GM18907 (cell line): ENCODE results near the gene ASPM.
"Not testable (repeated sequence)": the region's sequence is repeated elsewhere in the genome, so short reads cannot be mapped to it uniquely, and the experiment has no call there.

Experiments used
- ATAC-seq: cut with Tn5 transposase; IDR thresholded peaks from one replicate; pipeline ENCODE4 v1.9.1; 2021; ENCODE audit warnings: mild to moderate bottlenecking, moderate library complexity; ENCODE audit not compliant: unreplicated experiment

The ASPM gene

DNA sequence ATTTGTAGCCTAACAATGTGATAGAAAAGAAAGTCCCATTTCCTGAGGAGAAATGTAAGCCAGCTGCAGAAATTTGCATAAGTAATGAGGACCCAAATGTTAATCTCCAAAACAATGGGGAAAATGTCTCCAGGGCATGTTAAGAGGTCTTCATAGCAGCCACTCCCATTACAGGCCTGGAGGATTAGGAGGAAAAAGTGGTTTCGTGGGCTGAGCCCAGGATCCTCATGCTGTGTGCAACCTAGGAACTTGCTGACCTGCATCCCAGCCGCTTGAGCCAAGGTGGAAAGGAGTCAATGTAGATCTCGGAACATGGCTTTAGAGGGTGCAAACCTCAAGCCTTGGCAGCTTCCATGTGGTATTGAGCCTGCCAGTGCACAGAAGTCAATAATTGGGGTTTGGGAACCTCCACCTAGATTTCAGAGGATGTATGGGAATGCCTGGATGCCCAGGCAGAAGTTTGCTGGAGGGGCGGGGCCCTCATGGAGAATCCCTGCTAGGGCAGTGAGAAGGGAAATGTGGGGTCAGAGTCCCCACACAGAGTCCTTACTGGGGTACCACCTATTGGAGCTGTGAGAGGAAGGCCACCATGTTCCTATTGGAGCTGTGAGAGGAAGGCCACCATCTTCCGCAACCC, 65.2 kb downstream of the ASPM start:
- no peak for ATAC-seq

DNA sequence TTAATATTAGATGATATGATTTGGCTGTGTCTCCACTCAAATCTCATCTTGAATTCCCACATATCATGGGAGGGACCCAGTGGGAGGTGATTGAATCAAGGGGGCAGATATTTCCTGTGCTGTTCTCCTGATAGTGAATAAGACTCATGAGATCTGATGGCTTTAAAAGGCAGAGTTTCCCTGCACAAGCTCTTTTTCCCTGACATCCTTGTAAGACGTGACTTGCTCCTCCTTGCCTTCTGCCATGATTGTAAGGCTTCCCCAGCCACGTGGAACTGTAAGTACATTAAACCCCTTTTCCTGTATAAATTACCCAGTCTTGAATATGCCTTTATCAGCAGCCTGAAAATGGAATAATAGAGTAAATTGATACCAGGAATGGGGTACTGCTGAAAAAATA, 66.1 kb downstream of the ASPM start:
- no peak for ATAC-seq

DNA sequence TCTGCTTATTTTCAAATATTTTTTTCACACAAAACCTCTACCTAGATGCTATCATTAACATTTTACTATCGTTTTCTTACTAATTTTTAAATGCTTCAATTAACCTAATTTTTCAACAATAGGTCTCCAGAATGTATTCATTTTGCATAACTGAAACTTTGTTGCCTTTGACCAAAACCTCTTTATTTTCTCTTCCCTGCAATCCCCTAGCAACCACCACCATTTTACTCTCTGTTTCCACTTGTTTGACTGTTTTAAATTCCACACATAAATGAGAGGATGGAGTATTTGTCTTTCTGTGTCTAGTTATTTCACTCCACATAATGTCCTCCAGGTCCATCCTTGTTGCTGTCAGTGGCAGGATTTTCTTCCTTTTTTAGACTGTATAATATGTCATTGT, 69.9 kb downstream of the ASPM start:
- no peak for ATAC-seq

DNA sequence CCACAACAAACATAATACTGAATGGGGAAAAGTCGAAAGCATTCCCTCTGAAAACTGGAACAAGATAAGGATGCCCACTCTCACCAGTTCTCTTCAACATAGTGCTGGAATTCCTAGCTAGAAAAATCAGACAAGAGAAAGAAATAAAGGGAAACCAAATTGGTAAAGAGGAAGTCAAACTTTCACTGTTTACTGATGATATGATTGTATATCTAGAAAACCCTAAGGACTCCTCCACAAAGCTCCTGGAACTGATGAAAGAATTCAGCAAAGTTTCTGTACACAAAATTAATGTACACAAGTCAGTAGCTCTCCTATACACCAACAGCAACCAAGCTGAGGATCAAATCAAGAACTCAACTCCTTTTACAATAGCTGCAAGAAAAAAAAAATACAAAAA, 72.5 kb downstream of the ASPM start:
- no peak for ATAC-seq

DNA sequence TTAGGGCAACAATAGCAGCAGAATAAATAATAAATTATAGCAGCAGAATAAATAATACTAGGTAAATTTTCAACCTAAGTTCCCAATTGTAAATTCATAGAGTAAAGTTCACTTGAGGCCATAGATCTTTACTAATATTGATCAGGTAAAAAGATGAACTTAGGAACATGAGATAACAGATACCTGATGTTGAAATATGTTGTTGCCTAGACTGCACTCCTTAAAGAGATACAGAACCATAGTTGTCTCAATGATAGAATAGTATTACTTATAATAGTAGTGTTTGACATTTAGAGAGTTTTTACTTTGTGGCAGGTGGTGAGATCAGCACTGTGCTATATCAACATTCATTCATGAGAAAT, 79.0 kb downstream of the ASPM start:
- ATAC-seq = no peak

DNA sequence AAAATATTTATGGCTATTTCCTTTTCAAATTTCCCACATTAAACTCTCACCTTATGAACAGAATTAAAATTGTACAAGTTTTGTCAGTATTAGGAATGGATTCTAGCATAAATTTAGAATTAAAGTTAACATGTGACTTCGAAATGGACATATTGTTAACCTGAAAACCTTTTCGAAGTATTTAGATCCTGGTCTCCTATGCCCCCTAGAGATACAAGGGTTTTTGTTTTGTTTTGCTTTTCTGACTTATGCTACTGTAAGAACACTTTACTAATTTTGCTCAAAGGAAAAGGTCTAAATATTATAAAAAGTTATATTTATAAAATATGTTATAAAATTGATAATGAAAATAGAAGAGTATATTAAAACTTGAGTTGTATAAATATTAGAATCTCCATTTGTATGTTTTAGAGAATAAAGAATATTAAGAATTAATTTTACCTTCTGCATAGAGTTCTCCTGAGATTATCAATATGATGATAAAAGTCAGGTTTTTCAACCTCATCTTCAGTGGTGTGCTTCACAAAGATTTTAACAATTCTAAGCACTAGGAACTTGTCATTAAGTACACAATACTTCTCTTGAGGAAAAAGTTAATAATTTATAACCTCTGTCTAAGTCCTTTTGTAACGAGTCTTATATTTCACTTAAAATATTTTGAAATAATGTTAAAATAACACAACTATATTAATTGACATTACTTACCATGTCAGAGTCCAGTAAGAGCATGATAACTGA, 79.6 kb downstream of the ASPM start, which contains the start of gene F13B:
Gene F13B, minus strand, starts transcription at position 542 of the 738 bp plus-strand sequence. Its CDS starts 37 bp downstream, at position 505.
- ATAC-seq = no peak

DNA sequence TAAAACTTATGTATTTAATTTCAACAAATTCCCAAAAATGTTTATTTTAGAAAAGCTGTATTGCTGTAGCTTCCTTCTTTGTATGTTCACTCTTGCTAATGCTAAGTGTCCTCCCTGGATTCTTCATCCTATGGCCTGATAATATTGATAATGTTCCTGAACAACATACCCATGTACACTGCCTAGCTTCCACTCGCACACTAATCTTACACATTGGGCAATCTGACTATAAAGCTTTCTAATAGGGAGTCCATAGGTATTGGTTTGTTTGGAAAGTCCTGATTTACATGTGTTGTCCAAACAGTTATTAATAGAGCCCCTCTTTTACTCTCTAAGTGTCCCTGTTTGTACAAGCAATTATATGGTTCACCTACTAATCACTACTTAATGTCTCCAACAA, 80.2 kb downstream of the ASPM start:
- ATAC-seq = no peak

DNA sequence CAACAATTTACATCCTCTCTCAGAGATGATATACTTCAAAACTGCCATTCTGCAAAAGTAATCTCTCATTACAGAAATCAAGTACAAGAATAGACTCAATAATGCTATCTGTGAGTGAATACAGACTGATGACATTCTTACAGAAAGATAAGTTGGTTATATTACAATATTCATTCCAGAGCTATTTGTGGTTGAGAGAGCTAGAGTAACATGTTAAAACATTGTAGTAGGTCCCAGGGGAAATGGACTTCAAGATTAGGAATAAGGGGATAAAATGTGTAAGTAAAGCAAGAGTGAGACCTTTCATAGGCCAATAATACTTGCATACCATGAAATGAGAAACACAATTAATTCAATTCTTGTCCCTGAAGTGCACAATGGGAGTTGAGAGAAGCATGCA, 80.9 kb downstream of the ASPM start:
- no peak for ATAC-seq

DNA sequence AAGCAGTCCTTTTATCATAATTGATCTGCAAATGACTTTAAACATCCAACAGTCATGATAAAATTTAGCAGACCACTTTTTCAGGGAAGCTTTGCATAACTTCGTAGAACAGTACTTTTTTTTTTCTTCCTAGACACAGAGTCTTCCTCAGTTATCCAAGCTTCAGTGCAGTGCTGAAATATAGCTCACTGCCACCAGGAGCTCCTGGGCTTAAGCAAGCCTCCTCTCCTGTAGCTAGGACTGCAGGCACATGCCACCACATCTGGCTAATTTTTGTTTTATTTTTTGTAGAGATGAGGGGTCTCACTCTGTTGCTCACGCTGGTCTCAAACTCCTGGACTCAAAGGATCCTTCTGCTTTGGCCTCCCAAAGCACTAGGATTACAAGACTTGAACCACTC, 83.3 kb downstream of the ASPM start:
- ATAC-seq = peak; percentile 36

DNA sequence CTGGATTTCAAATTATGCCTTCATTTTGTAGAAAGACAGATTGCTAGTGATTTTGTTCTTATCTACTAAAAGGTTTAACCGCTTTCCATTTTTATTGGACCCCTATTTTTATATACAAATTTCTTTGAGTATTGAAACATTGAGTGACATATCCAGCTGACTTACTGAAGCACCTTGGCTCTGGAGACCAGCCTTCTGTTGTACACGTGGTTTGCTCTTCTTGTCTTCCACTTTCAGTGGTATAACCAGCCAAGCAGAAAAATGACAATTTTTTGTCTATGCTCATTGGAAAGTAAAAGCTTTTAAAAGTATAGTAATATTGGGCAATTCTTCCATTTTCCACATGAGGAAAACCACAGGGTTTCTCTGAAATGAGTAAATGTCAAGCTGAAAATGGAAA, 83.8 kb downstream of the ASPM start:
- ATAC-seq = peak; percentile 96

DNA sequence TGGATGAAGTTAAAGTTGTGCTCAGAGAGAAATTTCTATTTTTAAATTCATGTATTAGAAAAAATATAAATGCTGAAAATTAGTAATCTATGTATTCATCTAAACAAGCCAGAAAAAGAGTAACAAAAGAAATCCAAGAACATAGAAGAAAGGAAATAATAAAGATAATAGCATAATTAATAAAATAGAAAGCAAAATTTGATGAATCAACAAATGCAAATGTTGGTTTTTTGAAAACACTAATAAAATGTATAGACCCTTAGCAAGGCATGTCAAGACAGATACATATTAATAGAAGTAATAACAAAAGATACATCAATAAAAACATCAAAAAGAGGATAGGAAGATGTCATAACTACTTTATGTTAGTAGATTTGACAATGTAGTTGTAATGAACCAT, 97.4 kb downstream of the ASPM start:
- ATAC-seq = no peak

DNA sequence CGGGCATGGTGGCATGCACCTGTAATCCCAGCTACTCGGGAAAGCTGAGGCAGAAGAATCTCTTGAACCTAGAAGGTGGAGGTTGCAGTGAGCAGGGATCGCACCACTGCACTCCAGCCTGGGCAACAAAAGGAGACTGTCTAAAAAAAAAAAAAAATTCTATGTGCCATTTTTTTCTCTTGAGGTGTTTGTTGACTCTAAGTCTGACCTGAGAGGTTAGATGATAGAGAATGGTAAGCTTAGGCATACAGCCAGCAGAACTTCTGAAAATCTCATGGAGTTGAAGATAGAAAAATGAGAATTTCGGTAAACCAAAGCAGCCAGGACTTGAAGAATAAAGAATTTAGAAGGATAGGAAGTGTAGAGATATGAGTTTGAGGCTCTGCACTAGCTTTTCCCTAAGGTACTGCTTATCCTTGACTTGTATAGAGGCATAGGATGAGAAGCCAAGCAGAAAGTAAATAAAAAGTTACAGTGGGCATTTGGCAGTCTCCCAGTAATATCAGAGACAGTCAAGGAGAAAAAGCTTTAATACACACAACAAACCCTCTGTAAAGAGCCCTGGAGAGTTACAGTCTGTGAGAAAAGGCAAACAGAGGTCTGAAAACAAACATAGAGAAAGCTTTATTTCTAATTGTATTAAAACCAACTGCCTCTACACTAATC, 103.7 kb downstream of the ASPM start:
- ATAC-seq = no peak

DNA sequence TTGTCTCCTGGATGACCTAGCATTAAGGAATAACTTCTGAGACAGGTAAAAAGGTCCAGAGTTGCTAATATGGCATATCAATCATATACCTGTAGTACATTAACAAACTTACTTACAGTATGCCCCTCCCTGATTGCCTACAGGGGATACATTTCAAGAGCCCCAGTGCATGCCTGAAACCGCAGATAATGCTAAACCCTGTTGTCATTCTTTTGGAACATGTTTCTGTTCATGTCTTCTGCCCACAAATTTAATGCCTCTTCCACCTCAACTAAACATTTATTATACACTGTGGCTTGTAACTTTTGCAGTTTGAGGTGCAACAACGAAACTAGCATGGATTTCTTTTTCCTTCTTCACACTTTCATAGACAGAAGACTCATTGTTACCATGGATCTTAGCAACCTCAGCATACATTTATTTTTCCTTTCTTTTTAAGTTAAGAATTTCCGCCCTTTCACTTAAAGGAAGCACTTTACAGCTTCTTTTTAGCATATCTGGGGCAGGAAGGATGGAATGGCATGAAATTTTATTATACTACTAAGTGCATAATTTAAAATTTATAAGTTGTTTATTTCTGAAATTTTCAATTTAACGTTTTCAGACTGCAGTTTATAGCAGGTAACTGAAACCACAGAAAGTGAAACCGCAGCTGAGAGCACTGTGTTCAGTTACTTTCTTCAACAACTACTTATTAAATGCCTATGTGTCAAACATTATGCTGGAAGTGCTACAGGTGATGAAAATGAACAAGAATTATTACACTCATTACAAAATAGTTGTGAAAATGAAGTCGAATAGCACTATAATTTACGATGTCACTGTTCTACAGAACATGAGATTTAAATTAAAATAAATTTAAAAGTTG, 104.7 kb downstream of the ASPM start:
- peak; percentile 70 for ATAC-seq

DNA sequence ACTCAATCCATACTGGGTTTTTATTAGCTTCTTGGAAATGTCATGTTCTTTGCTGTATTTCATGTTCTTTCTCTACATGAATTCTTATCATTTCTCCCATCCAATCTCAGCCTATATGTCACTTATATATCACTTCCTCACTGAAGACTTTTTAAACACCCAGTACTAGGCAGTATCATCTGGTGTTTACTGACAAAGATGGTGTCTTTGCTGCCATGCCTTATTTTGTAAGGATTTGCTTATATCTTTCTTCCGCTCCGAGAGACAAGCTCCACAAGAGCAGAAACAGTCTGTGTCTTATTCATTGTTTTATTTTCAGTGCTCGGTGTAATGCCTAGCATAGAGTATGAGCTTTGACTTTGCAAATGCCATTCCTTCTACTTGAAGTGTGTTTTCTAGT, 109.6 kb downstream of the ASPM start:
- ATAC-seq = no peak

DNA sequence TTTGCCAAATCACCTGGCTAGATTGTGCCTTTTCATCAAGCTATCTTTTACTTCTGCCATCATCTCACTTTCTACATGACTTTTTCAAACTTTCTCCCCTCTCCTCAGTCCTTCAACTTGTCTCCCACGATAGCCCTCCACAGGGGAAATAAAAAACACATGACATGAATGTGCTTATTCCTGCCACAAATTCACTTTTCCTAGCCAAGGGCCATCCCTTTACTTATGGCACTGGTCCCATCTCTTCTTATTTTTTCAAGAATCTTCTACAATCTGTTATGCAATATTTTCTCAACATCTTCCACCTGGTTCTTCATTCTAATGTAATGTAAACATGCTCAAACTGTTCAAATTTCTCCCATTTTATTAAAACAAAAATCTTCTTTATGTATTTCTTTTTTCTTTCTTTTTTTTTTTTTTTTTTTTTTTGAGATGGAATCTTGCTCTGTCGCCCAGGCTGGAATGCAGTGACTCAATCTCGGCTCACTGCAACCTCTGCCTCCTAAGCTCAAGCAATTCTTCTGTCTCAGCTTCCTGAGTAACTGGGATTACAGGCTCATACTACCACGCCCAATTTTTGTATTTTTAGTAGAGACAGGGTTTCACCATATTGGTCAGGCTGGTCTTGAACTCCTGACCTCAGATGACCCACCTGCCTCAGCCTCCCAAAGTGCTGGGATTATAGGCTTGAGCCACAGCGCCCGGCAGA, 111.7 kb downstream of the ASPM start:
- not testable (repeated sequence) for ATAC-seq
